Measurements from ENCODE around the gene LILRB4. TPM values are rescaled to one million over a fixed set of nuclear protein-coding genes. Genes with fewer than 3 reads are reported as not detected.

Gene LILRB4
- total RNA-seq, 1 experiment from 2014 or later: not detected

GRCh38 chr19:54614726-54615125 is 48.1 kb upstream of the LILRB4 start:
- ChIA-PET POLR2A (no interaction called here), CTCF (no interaction called here), RAD21 (ENCODE audit: low non-redundant PET in 1 of 2, low total read pairs in 2 of 2, uncharacterized antibody in 2 of 2, unreplicated experiment in 2 of 2) (no interaction called here)
- no TSS peak for BruUV-seq (replicated peaks)
- H2AFZ ChIP-seq (ENCODE audit: low read depth, low read length, poor library complexity, severe bottlenecking): no peak overlapping the region
- intact Hi-C loops (cut with micrococcal nuclease): no loop called here
- TF ChIP-seq POLR2A (IDR thresholded peaks at IDR 0.05; ENCODE audit: borderline replicate concordance, extremely low read depth, insufficient read depth, insufficient read length) (no peak), EZH2phosphoT487 (IDR thresholded peaks at IDR 0.05; ENCODE audit: borderline replicate concordance) (no peak), SP1 (IDR thresholded peaks at IDR 0.05; ENCODE audit: low read depth) (no peak), SRF (IDR thresholded peaks at IDR 0.05; ENCODE audit: low read depth) (no peak), MAX (IDR thresholded peaks at IDR 0.05) (no peak), ATF3 (IDR thresholded peaks at IDR 0.05) (no peak), CTCF (IDR thresholded peaks at IDR 0.05 in 2 of 3, conservative IDR thresholded peaks at IDR 0.05 in 1 of 3; ENCODE audit: borderline replicate concordance in 1 of 3, insufficient read depth in 1 of 3, low read depth in 2 of 3, low read length in 2 of 3) (no peak), REST (IDR thresholded peaks at IDR 0.05; ENCODE audit: low read depth) (no peak), YY1 (IDR thresholded peaks at IDR 0.05; ENCODE audit: extremely low read depth, insufficient replicate concordance, low read depth, low read length) (no peak), EGR1 (IDR thresholded peaks at IDR 0.05; ENCODE audit: low read depth) (no peak), FOSL1 (IDR thresholded peaks at IDR 0.05; ENCODE audit: low read depth) (no peak), ZNF274 (IDR thresholded peaks at IDR 0.05; ENCODE audit: low read depth, low read length) (no peak), EZH2 (IDR thresholded peaks at IDR 0.05) (no peak), JUND (IDR thresholded peaks at IDR 0.05) (no peak), CEBPB (IDR thresholded peaks at IDR 0.05; ENCODE audit: low read depth) (no peak), ELF1 (IDR thresholded peaks at IDR 0.05; ENCODE audit: borderline replicate concordance, low read depth) (no peak)
- no peak for ATAC-seq
- H3K27ac ChIP-seq (ENCODE audit: low read depth, low read length): no peak overlapping the region
- no peak overlapping the region for H3K9ac ChIP-seq (ENCODE audit: low read length)
- no peak overlapping the region for H3K4me3 ChIP-seq (replicated peaks in 1 of 2; ENCODE audit: low read depth in 1 of 2, low read length in 2 of 2)
- H3K9me3 ChIP-seq (ENCODE audit: control insufficient read depth in 1 of 2, insufficient read depth in 1 of 2, low read depth in 1 of 2, low read length in 2 of 2): no peaks in the 10 kb centered on the region
- H3K4me2 ChIP-seq (ENCODE audit: low read length): no peak overlapping the region
- no peak for DNase-seq (ENCODE audit: low read depth, low spot score)
- H3K27me3 ChIP-seq (ENCODE audit: insufficient read depth, low read length): no peaks in the 10 kb centered on the region
- no peaks in the 10 kb centered on the region for H3K9me2 ChIP-seq (ENCODE audit: insufficient read depth)
- H3K4me1 ChIP-seq (ENCODE audit: control insufficient read depth in 1 of 2, insufficient read depth in 2 of 2, low read length in 2 of 2): no peaks in the 10 kb centered on the region
- no peaks in the 10 kb centered on the region for H3K79me2 ChIP-seq (ENCODE audit: insufficient read depth, low read length)
- no peaks in the 10 kb centered on the region for H4K20me1 ChIP-seq (ENCODE audit: insufficient read depth)
- no peaks in the 10 kb centered on the region for H3K36me3 ChIP-seq (ENCODE audit: control insufficient read depth in 1 of 2, insufficient read depth in 2 of 2, low read length in 2 of 2)

Data from HCT116 (cell line).